ENCODE measurements around the gene CCDC152. TPM values are rescaled to one million over a fixed set of nuclear protein-coding genes. Genes with fewer than 3 reads are reported as not detected.
"Not testable (repeated sequence)": the region's sequence is repeated elsewhere in the genome, so short reads cannot be mapped to it uniquely, and the experiment has no call there.

Gene CCDC152
- total RNA-seq, 6 donors from 2014 or later = 0.11 to 8.4 (median 0.58) TPM

- H3K27ac ChIP-seq = no peak overlapping the region
- no peaks in the 10 kb centered on the region for H3K4me1 ChIP-seq
- no peak for DNase-seq
- no peak for ATAC-seq (ENCODE audit: low FRiP score in 2 of 2)
- peaks cover 0 to 3% (median 0%) of the 10 kb centered on the region in 4 donors for H3K36me3 ChIP-seq
- no peak overlapping the region for H3K4me3 ChIP-seq
- TF ChIP-seq CTCF (IDR thresholded peaks at IDR 0.05) (no peak), POLR2AphosphoS5 (IDR thresholded peaks at IDR 0.05) (no peak), POLR2A (IDR thresholded peaks at IDR 0.05) (no peak), EP300 (IDR thresholded peaks at IDR 0.05) (no peak)
- H3K27me3 ChIP-seq = no peaks in the 10 kb centered on the region
- no peaks in the 10 kb centered on the region for H3K9me3 ChIP-seq
Measured at GRCh38 chr5:42721484-42721883, 35.1 kb upstream of the CCDC152 start.

GRCh38 chr5:42734531-42735058 lies 22.0 kb upstream of the CCDC152 start:
- 90 to 96% methylated on average over 7 to 23 of the region's 24 CpGs for WGBS, 2 donors
- not testable (repeated sequence) for H3K4me3 ChIP-seq; H3K27me3 ChIP-seq; DNase-seq; H3K36me3 ChIP-seq; H3K4me1 ChIP-seq; ATAC-seq (ENCODE audit: low FRiP score in 2 of 2); H3K27ac ChIP-seq; H3K9me3 ChIP-seq

- TF ChIP-seq POLR2AphosphoS5 (IDR thresholded peaks at IDR 0.05) = no peak
- TF ChIP-seq CTCF (IDR thresholded peaks at IDR 0.05) = no peak
- no peak for TF ChIP-seq POLR2A (IDR thresholded peaks at IDR 0.05)
- TF ChIP-seq EP300 (IDR thresholded peaks at IDR 0.05) = no peak
- Histone ChIP-seq H3K4me1 (no peaks in the 10 kb centered on the region), H3K27me3 (no peaks in the 10 kb centered on the region), H3K4me3 (no peak overlapping the region), H3K9me3 (no peaks in the 10 kb centered on the region), H3K27ac (no peak overlapping the region), H3K36me3 (no peaks in the 10 kb centered on the region)
- ATAC-seq (ENCODE audit: low FRiP score in 2 of 2) (no peak), DNase-seq (no peak)
- WGBS, 2 donors = 96 to 97% methylated on average over 1 of the region's 1 CpG
Measured at GRCh38 chr5:42740920-42741319, 15.7 kb upstream of the CCDC152 start.

- no peak for ATAC-seq (ENCODE audit: low FRiP score in 2 of 2)
- Histone ChIP-seq H3K9me3 (no peaks in the 10 kb centered on the region), H3K27me3 (no peaks in the 10 kb centered on the region), H3K4me3 (no peak overlapping the region), H3K36me3 (no peaks in the 10 kb centered on the region), H3K4me1 (no peaks in the 10 kb centered on the region), H3K27ac (no peak overlapping the region)
- TF ChIP-seq CTCF (IDR thresholded peaks at IDR 0.05) (peak in 1 of 6 experiments; percentile 24), POLR2A (IDR thresholded peaks at IDR 0.05) (no peak)
- DNase-seq = no peak
- 20 to 25% methylated on average over 4 of the region's 4 CpGs for WGBS, 2 donors
Measured at GRCh38 chr5:42745426-42745825, 11.2 kb upstream of the CCDC152 start.

GRCh38 chr5:42745856-42746255 lies 10.8 kb upstream of the CCDC152 start:
- no peak overlapping the region for H3K27ac ChIP-seq

More at GRCh38 chr5:42745856-42746255, 10.8 kb upstream of the CCDC152 start:
- H3K9me3 ChIP-seq = no peaks in the 10 kb centered on the region
- H3K4me1 ChIP-seq = no peaks in the 10 kb centered on the region
- no peak for ATAC-seq (ENCODE audit: low FRiP score in 2 of 2)
- H3K27me3 ChIP-seq = no peaks in the 10 kb centered on the region
- no peak for TF ChIP-seq EP300 (IDR thresholded peaks at IDR 0.05)
- no peak for TF ChIP-seq POLR2AphosphoS5 (IDR thresholded peaks at IDR 0.05)
- TF ChIP-seq CTCF (IDR thresholded peaks at IDR 0.05) = no peak
- 95 to 98% methylated on average over 3 of the region's 3 CpGs for WGBS, 2 donors
- DNase-seq = no peak
- H3K4me3 ChIP-seq = no peak overlapping the region
- no peaks in the 10 kb centered on the region for H3K36me3 ChIP-seq
